ENCODE results near the gene FLNC. TPM values are rescaled to one million over a fixed set of nuclear protein-coding genes. Genes with fewer than 3 reads are reported as not detected.

Gene FLNC
- total RNA-seq, 1 experiment from 2014 or later, result 8.0 TPM

- Mint-ChIP-seq H3K9me3 (no peaks in the 10 kb centered on the region), H3K4me3 (peak overlapping the region; percentile 50), H3K4me1 (peaks cover 3% of the 10 kb centered on the region; the same call in 1 of the 2 replicates), H3K27me3 (ENCODE audit: low read depth) (peaks cover 7% of the 10 kb centered on the region; the same call in 1 of the 2 replicates), H3K27ac (no peak overlapping the region), H3K36me3 (no peaks in the 10 kb centered on the region)
- DNase-seq (ENCODE audit: low spot score) (peak; percentile 52), ATAC-seq (peak; percentile 23)
- TF ChIP-seq ZSCAN18 (CRISPR knock-in tag; IDR thresholded peaks at IDR 0.05), result no peak
- TF ChIP-seq TP53 (CRISPR knock-in tag; IDR thresholded peaks at IDR 0.05), result no peak
- TF ChIP-seq ARID4B (CRISPR knock-in tag; IDR thresholded peaks at IDR 0.05; ENCODE audit: borderline replicate concordance), result no peak
- no peak for TF ChIP-seq ZNF317 (CRISPR knock-in tag; IDR thresholded peaks at IDR 0.05; ENCODE audit: borderline replicate concordance, low read depth)
- TF ChIP-seq PREB (CRISPR knock-in tag; IDR thresholded peaks at IDR 0.05; ENCODE audit: borderline replicate concordance), result no peak
- no peak for TF ChIP-seq KAT7 (CRISPR knock-in tag; IDR thresholded peaks at IDR 0.05; ENCODE audit: borderline replicate concordance)
- no peak for TF ChIP-seq NFE2L1 (CRISPR knock-in tag; IDR thresholded peaks at IDR 0.05)
- TF ChIP-seq ETV6 (CRISPR knock-in tag; IDR thresholded peaks at IDR 0.05), result no peak
- TF ChIP-seq AFF4 (CRISPR knock-in tag; IDR thresholded peaks at IDR 0.05; ENCODE audit: borderline replicate concordance), result no peak
- no peak for TF ChIP-seq EMX1 (CRISPR knock-in tag; IDR thresholded peaks at IDR 0.05)
- TF ChIP-seq GTF2I (CRISPR knock-in tag; conservative IDR thresholded peaks at IDR 0.05), result no peak
- TF ChIP-seq GABPB1 (CRISPR knock-in tag; IDR thresholded peaks at IDR 0.05), result no peak
- no peak for TF ChIP-seq NFATC4 (CRISPR knock-in tag; IDR thresholded peaks at IDR 0.05)
- no peak for TF ChIP-seq ZNF425 (CRISPR knock-in tag; conservative IDR thresholded peaks at IDR 0.05)
- TF ChIP-seq ZNF416 (CRISPR knock-in tag; IDR thresholded peaks at IDR 0.05), result no peak
- TF ChIP-seq NR3C1 (CRISPR knock-in tag; conservative IDR thresholded peaks at IDR 0.05; ENCODE audit: low read depth), result no peak
- ChIA-PET POLR2A (no interaction called here), CTCF (interaction anchor here (1.4 to 1.5 kb wide), 2 partner anchors 56 to 717 kb away, joined by 3 to 6 read pairs; no protein-coding TSS in a partner anchor)
These were observed 60.3 kb downstream of the FLNC start for GRCh38 chr7:128890306-128891109.

All from WTC11 (cell line).